NCI-H1048 (cell line): Measurements from ENCODE around the gene DENND1B.

Experiments
- DNase-seq: peaks from one replicate; lab custom pipeline; 2025; lab: John Stamatoyannopoulos, UW

Gene DENND1B

GRCh38 chr1:197775282-197776262 lies at the start of gene DENND1B:
Gene DENND1B (minus strand): TSS chr1:197775480. CDS start chr1:197775155, 325 bp downstream.
- peak; percentile 59 for DNase-seq

GRCh38 chr1:197814306-197814705 lies 39.0 kb upstream of the DENND1B start:
- no peak for DNase-seq

- DNase-seq = no peak
Observed at GRCh38 chr1:197813741-197814140, 38.5 kb upstream of the DENND1B start.

GRCh38 chr1:197811769-197812168 lies 36.5 kb upstream of the DENND1B start:
- no peak for DNase-seq

- DNase-seq = no peak
Observed at GRCh38 chr1:197810812-197811211, 35.5 kb upstream of the DENND1B start.

GRCh38 chr1:197808880-197809279 lies 33.6 kb upstream of the DENND1B start:
- DNase-seq = no peak

GRCh38 chr1:197807739-197808453 lies 32.6 kb upstream of the DENND1B start:
- no peak for DNase-seq

- DNase-seq = no peak
Observed at GRCh38 chr1:197807216-197807615, 31.9 kb upstream of the DENND1B start.

GRCh38 chr1:197806718-197807117 lies 31.4 kb upstream of the DENND1B start:
- no peak for DNase-seq

- no peak for DNase-seq
Observed at GRCh38 chr1:197801684-197802083, 26.4 kb upstream of the DENND1B start.

GRCh38 chr1:197801111-197801482 lies 25.8 kb upstream of the DENND1B start:
- no peak for DNase-seq

- no peak for DNase-seq
Observed at GRCh38 chr1:197800379-197801110, 25.3 kb upstream of the DENND1B start.

GRCh38 chr1:197799271-197799670 lies 24.0 kb upstream of the DENND1B start:
- no peak for DNase-seq

- no peak for DNase-seq
Observed at GRCh38 chr1:197798492-197798891, 23.2 kb upstream of the DENND1B start.

GRCh38 chr1:197797010-197797409 lies 21.7 kb upstream of the DENND1B start:
- DNase-seq = no peak

GRCh38 chr1:197788741-197789739 lies 13.8 kb upstream of the DENND1B start:
- DNase-seq = no peak

GRCh38 chr1:197787623-197788536 lies 12.6 kb upstream of the DENND1B start:
- no peak for DNase-seq

- DNase-seq = no peak
Observed at GRCh38 chr1:197787056-197787455, 11.8 kb upstream of the DENND1B start.

GRCh38 chr1:197786280-197786679 lies 11.0 kb upstream of the DENND1B start:
- no peak for DNase-seq

GRCh38 chr1:197783510-197783948 lies 8.2 kb upstream of the DENND1B start:
- peak; percentile 72 for DNase-seq
